Measurements from ENCODE around the gene PSME1. TPM values are rescaled to one million over a fixed set of nuclear protein-coding genes. Genes with fewer than 3 reads are reported as not detected.

PSME1 gene
- total and polyA plus RNA-seq, 2 of the 13 experiments (the other 11 are each of a cell fraction or from before 2014, with no cell fraction given), result 159 to 608 TPM

- TF ChIP-seq ZBTB20 (CRISPR knock-in tag; IDR thresholded peaks at IDR 0.05; ENCODE audit: borderline replicate concordance, low read depth) (no peak), DZIP1 (CRISPR knock-in tag; IDR thresholded peaks at IDR 0.05) (no peak), BRD4 (CRISPR knock-in tag; IDR thresholded peaks at IDR 0.05) (no peak; the same call in 1 of the 2 replicates), KAT8 (CRISPR knock-in tag; IDR thresholded peaks at IDR 0.05) (no peak), ZNF782 (CRISPR knock-in tag; IDR thresholded peaks at IDR 0.05; ENCODE audit: borderline replicate concordance) (no peak; the same call in 1 of the 2 replicates), HIVEP1 (CRISPR knock-in tag; IDR thresholded peaks at IDR 0.05) (no peak), CEBPZ (IDR thresholded peaks at IDR 0.05; ENCODE audit: low read length) (no peak), ZNF136 (CRISPR knock-in tag; IDR thresholded peaks at IDR 0.05; ENCODE audit: low read depth) (no peak), NR2C2 (CRISPR knock-in tag; IDR thresholded peaks at IDR 0.05; ENCODE audit: borderline replicate concordance) (peak; percentile 37; the same call in 1 of the 2 replicates), ZNF3 (CRISPR knock-in tag; IDR thresholded peaks at IDR 0.05) (no peak), JUN (CRISPR knock-in tag; IDR thresholded peaks at IDR 0.05) (0 out of 2 replicates have a peak, but pooled peaks have one; percentile 21), GABPB1 (CRISPR knock-in tag; IDR thresholded peaks at IDR 0.05) (no peak), RFX3 (CRISPR knock-in tag; IDR thresholded peaks at IDR 0.05) (no peak), MEIS2 (CRISPR knock-in tag; IDR thresholded peaks at IDR 0.05) (no peak; the same call in 1 of the 2 replicates), HNRNPH1 (optimal IDR thresholded peaks at IDR 0.05; ENCODE audit: low read depth, low read length) (peak; percentile 6), ZHX1 (CRISPR knock-in tag; IDR thresholded peaks at IDR 0.05; ENCODE audit: low read depth) (no peak), ATF3 (CRISPR knock-in tag; IDR thresholded peaks at IDR 0.05) (0 out of 2 replicates have a peak, but pooled peaks have one; percentile 6)
Observed at GRCh38 chr14:24136684-24137528, 912 bp downstream of the PSME1 start (continued).

Data from HepG2 (cell line).